ENCODE data around the gene KDF1.

Gene KDF1

GRCh38 chr1:26938659-26939025 lies 21.6 kb downstream of the KDF1 start:
- DNase-seq (ENCODE audit: low read depth): no peak
- no peak for TF ChIP-seq CTCF (IDR thresholded peaks at IDR 0.05; ENCODE audit: low read depth, low read length, missing control alignments)
- in situ Hi-C loops (cut with HindIII; ENCODE audit: low sequenced_read_pairs): no loop called here
- H3K4me3 ChIP-seq (ENCODE audit: low read depth, low read length): no peak overlapping the region

GRCh38 chr1:26938004-26938658 lies 22.1 kb downstream of the KDF1 start:
- no peak for TF ChIP-seq CTCF (IDR thresholded peaks at IDR 0.05; ENCODE audit: low read depth, low read length, missing control alignments)
- no peak for DNase-seq (ENCODE audit: low read depth)
- in situ Hi-C loops (cut with HindIII; ENCODE audit: low sequenced_read_pairs): no loop called here
- no peak overlapping the region for H3K4me3 ChIP-seq (ENCODE audit: low read depth, low read length)

- H3K4me3 ChIP-seq (ENCODE audit: low read depth, low read length): no peak overlapping the region
- DNase-seq (ENCODE audit: low read depth): no peak
- no peak for TF ChIP-seq CTCF (IDR thresholded peaks at IDR 0.05; ENCODE audit: low read depth, low read length, missing control alignments)
- in situ Hi-C loops (cut with HindIII; ENCODE audit: low sequenced_read_pairs): no loop called here
Observed at GRCh38 chr1:26936823-26937222, 23.4 kb downstream of the KDF1 start.

- H3K4me3 ChIP-seq (ENCODE audit: low read depth, low read length): no peak overlapping the region
- no peak for DNase-seq (ENCODE audit: low read depth)
- in situ Hi-C loops (cut with HindIII; ENCODE audit: low sequenced_read_pairs): no loop called here
- no peak for TF ChIP-seq CTCF (IDR thresholded peaks at IDR 0.05; ENCODE audit: low read depth, low read length, missing control alignments)
Observed at GRCh38 chr1:26932531-26932930, 27.7 kb downstream of the KDF1 start.

GRCh38 chr1:26923711-26924110 lies 36.6 kb downstream of the KDF1 start:
- in situ Hi-C loops (cut with HindIII; ENCODE audit: low sequenced_read_pairs): no loop called here
- no peak for DNase-seq (ENCODE audit: low read depth)
- no peak for TF ChIP-seq CTCF (IDR thresholded peaks at IDR 0.05; ENCODE audit: low read depth, low read length, missing control alignments)
- no peak overlapping the region for H3K4me3 ChIP-seq (ENCODE audit: low read depth, low read length)

- H3K4me3 ChIP-seq (ENCODE audit: low read depth, low read length): peak overlapping the region; percentile 73
- DNase-seq (ENCODE audit: low read depth): no peak
- no peak for TF ChIP-seq CTCF (IDR thresholded peaks at IDR 0.05; ENCODE audit: low read depth, low read length, missing control alignments)
- in situ Hi-C loops (cut with HindIII; ENCODE audit: low sequenced_read_pairs): no loop called here
Observed at GRCh38 chr1:26922901-26923300, 37.4 kb downstream of the KDF1 start.

GRCh38 chr1:26922431-26922729 lies 37.9 kb downstream of the KDF1 start:
- in situ Hi-C loops (cut with HindIII; ENCODE audit: low sequenced_read_pairs): no loop called here
- TF ChIP-seq CTCF (IDR thresholded peaks at IDR 0.05; ENCODE audit: low read depth, low read length, missing control alignments): no peak
- no peak for DNase-seq (ENCODE audit: low read depth)
- H3K4me3 ChIP-seq (ENCODE audit: low read depth, low read length): peak overlapping the region; percentile 73

Data from astrocyte of the cerebellum (primary cell).